K562 (cell line): ENCODE results near the gene HDAC9. TPM values are rescaled to one million over a fixed set of nuclear protein-coding genes. Genes with fewer than 3 reads are reported as not detected.

Experiments used
- ATAC-seq: fragments of 200-7000 bp; cut with Tn5 transposase; 3 replicates; pipeline ENCODE4 v1.9.1; 2020; ENCODE audit warnings: moderate library complexity
- BruUV-seq: library from RNA; stranded (reverse); fragments of 400-500 nt; replicated peaks from 2 replicates; lab custom pipeline; 2021; lab: Mats Ljungman, UMichigan
- CTCF ChIA-PET: fragments of 300-600 bp; formaldehyde crosslinking; extraction: SDS; loops from one replicate; lab custom pipeline; 2021; ENCODE audit warnings: low intra/inter-chr PET ratio; lab: Yijun Ruan, JAX
- POLR2A ChIA-PET: fragments of 300-600, 350-650 bp; sonication (Branson Sonifier 250); formaldehyde crosslinking; extraction: SDS; loops from one replicate; lab custom pipeline; 2021; ENCODE audit warnings: antibody characterized with exemption, inconsistent platforms; lab: Yijun Ruan, JAX
- DNase-seq, 4 experiments: peaks; one replicate each; pipeline versions ENCODE4 v3.0.0 to v3.0.0-alpha.2; 2011 to 2018; ENCODE audit warnings: low spot score in 3 of 4, mixed read lengths in 3 of 4; ENCODE audit errors: extremely low read depth in 1 of 4
- FAIRE-seq: peaks from 2 replicates; lab custom pipeline; 2011; peaks lifted over from hg19 to GRCh38; lab: Jason Lieb, UNC
- H2AFZ ChIP-seq: 2 replicates; pipeline ENCODE4 v1.6.0; 2011; ENCODE audit warnings: low read depth, low read length, control low read depth, inconsistent platforms
- H3K27ac ChIP-seq: fragments of 200-600 bp; 3 replicates; pipeline ENCODE4 v1.8.0; 2011; ENCODE audit warnings: low read depth, mild to moderate bottlenecking, control low read depth, inconsistent platforms, low read length, moderate library complexity, mixed read lengths; ENCODE audit errors: extremely low read depth
- H3K27me3 ChIP-seq, 2 experiments: fragments of 300-600 bp in 1 of 2; 2 replicates in 1 of 2; 3 replicates in 1 of 2; pipeline versions ENCODE4 v1.6.0 to v1.8.0; 2011; ENCODE audit warnings: inconsistent platforms in 2 of 2, low read length in 2 of 2, mild to moderate bottlenecking in 1 of 2, mixed read lengths in 1 of 2, moderate library complexity in 1 of 2; ENCODE audit not compliant: control insufficient read depth in 2 of 2, insufficient read depth in 2 of 2
- H3K36me3 ChIP-seq: fragments of 300-600 bp; 3 replicates; pipeline ENCODE4 v1.8.0; 2011; ENCODE audit warnings: mild to moderate bottlenecking, low read length, inconsistent platforms; ENCODE audit not compliant: control insufficient read depth, insufficient read depth
- H3K4me1 ChIP-seq, 2 experiments: fragments of 200-600 bp in 1 of 2; replicated peaks in 1 of 2; 2 replicates in 1 of 2; 3 replicates in 1 of 2; pipeline versions ENCODE4 v1.5.1 to v1.8.0; 2011; ENCODE audit warnings: inconsistent platforms in 2 of 2, low read length in 2 of 2, mild to moderate bottlenecking in 1 of 2, mixed read lengths in 1 of 2, moderate library complexity in 1 of 2; ENCODE audit not compliant: control insufficient read depth in 2 of 2, insufficient read depth in 2 of 2
- H3K4me2 ChIP-seq: 2 replicates; pipeline ENCODE4 v1.6.1; 2011; ENCODE audit warnings: low read length, control low read depth, inconsistent platforms, mixed read lengths; ENCODE audit not compliant: insufficient read depth
- H3K4me3 ChIP-seq: fragments of 200-600 bp; sonication (generic), shearing (Covaris generic); 2 replicates; pipeline ENCODE4 v1.5.1; 2016; ENCODE audit warnings: control low read depth, inconsistent platforms
- H3K79me2 ChIP-seq: fragments of 200-600 bp; 3 replicates; pipeline ENCODE4 v1.8.0; 2011; ENCODE audit warnings: low read length, inconsistent platforms; ENCODE audit not compliant: control insufficient read depth, insufficient read depth
- H3K9ac ChIP-seq, 2 experiments: 2 replicates each; pipeline versions ENCODE4 v1.6.0 to v1.6.1; 2011; ENCODE audit warnings: low read depth in 2 of 2, low read length in 2 of 2, control low read depth in 1 of 2, inconsistent platforms in 1 of 2, mild to moderate bottlenecking in 1 of 2, mixed read lengths in 1 of 2; ENCODE audit not compliant: insufficient read depth in 1 of 2
- H3K9me1 ChIP-seq: one replicate; pipeline ENCODE4 v1.6.0; 2011; ENCODE audit warnings: inconsistent platforms, mild to moderate bottlenecking, low read length, moderate library complexity; ENCODE audit not compliant: control insufficient read depth, insufficient read depth
- H3K9me3 ChIP-seq: replicated peaks from 2 replicates; pipeline ENCODE4 v1.5.1; 2011; ENCODE audit warnings: low read depth, low read length, inconsistent platforms; ENCODE audit not compliant: control insufficient read depth, insufficient read depth
- H4K20me1 ChIP-seq: replicated peaks from 2 replicates; pipeline ENCODE4 v1.6.1; 2011; ENCODE audit warnings: low read length, inconsistent platforms, mixed read lengths; ENCODE audit not compliant: control insufficient read depth, insufficient read depth
- ASH1L ChIP-seq: fragments of 450-650 bp; IDR thresholded peaks from 2 replicates; pipeline ENCODE4 v1.6.1; 2018; ENCODE audit warnings: borderline replicate concordance, mild to moderate bottlenecking, low read depth; ENCODE audit not compliant: partially characterized antibody
- ELF2 ChIP-seq: fragments of 250-450 bp; sonication (Bioruptor Pico); IDR thresholded peaks from 2 replicates; pipeline ENCODE4 v1.5.0; 2021; ENCODE audit warnings: mild to moderate bottlenecking
- ESRRA ChIP-seq: fragments of 450-650 bp; IDR thresholded peaks from 2 replicates; pipeline ENCODE4 v1.6.1; 2014; ENCODE audit warnings: low read depth, mild to moderate bottlenecking, moderate library complexity, borderline replicate concordance
- MYC ChIP-seq, 2 experiments: fragments of 250-450 bp in 1 of 2; sonication (Bioruptor Pico) in 1 of 2; IDR thresholded peaks; 2 replicates each; pipeline versions ENCODE4 v1.5.1 to v1.6.1; 2012 to 2021; ENCODE audit warnings: low read depth in 2 of 2, borderline replicate concordance in 1 of 2, improper control_type of control experiment in 1 of 2, low read length in 1 of 2, mild to moderate bottlenecking in 1 of 2, moderate library complexity in 1 of 2
- PHF21A ChIP-seq: fragments of 450-650 bp; IDR thresholded peaks from 2 replicates; pipeline ENCODE4 v1.6.1; 2017; ENCODE audit warnings: low read depth, borderline replicate concordance
- POLR2G ChIP-seq: fragments of 200-400 bp; formaldehyde crosslinking; IDR thresholded peaks from 2 replicates; pipeline ENCODE4 v1.6.1; 2017; ENCODE audit warnings: low read depth, mild to moderate bottlenecking, antibody characterized with exemption, low read length, moderate library complexity
- PRMT5 ChIP-seq: sonication (generic); formaldehyde crosslinking; IDR thresholded peaks from 2 replicates; pipeline ENCODE4 v1.5.0; 2020; ENCODE audit warnings: missing genetic modification reagents
- RBM22 ChIP-seq: fragments of 200-400 bp; formaldehyde crosslinking; IDR thresholded peaks from 2 replicates; pipeline ENCODE4 v1.6.1; 2018; ENCODE audit warnings: low read length, low read depth; ENCODE audit not compliant: poor library complexity, severe bottlenecking
- SNRNP70 ChIP-seq: fragments of 200-400 bp; formaldehyde crosslinking; optimal IDR thresholded peaks from 2 replicates; pipeline ENCODE3; 2017; ENCODE audit warnings: low read depth, low read length
- SUPT5H ChIP-seq: fragments of 450-650 bp; IDR thresholded peaks from 2 replicates; pipeline ENCODE4 v1.6.1; 2016
- ZBTB1 ChIP-seq: sonication (generic); formaldehyde crosslinking; IDR thresholded peaks from 2 replicates; pipeline ENCODE4 v1.8.1; 2023; ENCODE audit warnings: missing genetic modification reagents, low read depth, mild to moderate bottlenecking, borderline replicate concordance
- ZNF184 ChIP-seq: sonication (generic); formaldehyde crosslinking; IDR thresholded peaks from 2 replicates; pipeline ENCODE4 v1.5.0; 2020; ENCODE audit warnings: missing genetic modification reagents
- ZNF76 ChIP-seq: fragments of 250-450 bp; sonication (Bioruptor Pico); IDR thresholded peaks from 2 replicates; pipeline ENCODE4 v1.4.0; 2020; ENCODE audit warnings: mild to moderate bottlenecking, moderate library complexity, borderline replicate concordance
- WGBS: fragments of 100-300 bp; shearing (Covaris generic); methylation state at CpG from one replicate; pipeline ENCODE4 v1.1.6; 2016; ENCODE audit warnings: low coverage, mixed read lengths; ENCODE audit not compliant: insufficient coverage; ENCODE audit errors: missing lambda C conversion rate; 5-methylcytosine and 5-hydroxymethylcytosine counted together
- in situ Hi-C: fragments of 300-500 bp; cut with MboI; formaldehyde crosslinking; loops from 4 replicates; pipeline ENCODE4 v1.15.0; 2018; ENCODE audit warnings: inconsistent platforms, mixed read lengths
- intact Hi-C: fragments of 100-400 bp; cut with micrococcal nuclease; formaldehyde crosslinking; loops from 2 replicates; pipeline ENCODE4 v1.14.2; 2022
- polyA plus RNA-seq, 8 experiments: library from polyadenylated mRNA; depleted of rRNA in 4 of 8; stranded (reverse) in 5 of 8; unstranded in 3 of 8; fragments of >200 nt; fragmentation: Nextera tagmentation in 2 of 8; fragmentation: Illumina TruSeq in 1 of 8; extraction: Ambion mirVana in 2 of 8; extraction: Trizol in 1 of 8; gene quantifications; 2 replicates each; pipeline versions ENCODE4 v1.2.1 to v1.2.3, GENCODE V29; 2011 to 2014; ENCODE audit warnings: inconsistent platforms in 1 of 8, missing spikeins in 1 of 8
- total RNA-seq, 7 experiments: library from RNA; depleted of rRNA in 6 of 7; stranded (reverse); fragments of >200 nt in 6 of 7; fragmentation: Illumina TruSeq in 2 of 7; extraction: Trizol in 2 of 7; gene quantifications; 2 replicates each; pipeline versions ENCODE4 v1.2.1 to v1.2.3, GENCODE V29; 2011 to 2021; ENCODE audit warnings: low replicate concordance in 1 of 7
- TF ChIP-seq, protein P1 (sequence below): fragments of 450-650 bp; conservative IDR thresholded peaks from 2 replicates; pipeline ENCODE4 v1.6.1; 2016; ENCODE audit warnings: missing genetic modification characterization, low read depth, mild to moderate bottlenecking, missing compliant biosample characterization, moderate library complexity
- TF ChIP-seq, protein P2 (sequence below): fragments of 450-650 bp; IDR thresholded peaks from 2 replicates; pipeline ENCODE4 v1.6.1; 2017; ENCODE audit warnings: mild to moderate bottlenecking, moderate library complexity
- TF ChIP-seq, protein P3 (sequence below): sonication (generic); formaldehyde crosslinking; IDR thresholded peaks from 2 replicates; pipeline ENCODE4 v1.8.0; 2022; ENCODE audit warnings: mild to moderate bottlenecking, missing genetic modification reagents

The HDAC9 gene
- total and polyA plus RNA-seq, 9 of the 15 experiments (the other 6 are each of a cell fraction or from before 2014, with no cell fraction given), result 0.08 to 0.91 (median 0.33) TPM

DNA sequence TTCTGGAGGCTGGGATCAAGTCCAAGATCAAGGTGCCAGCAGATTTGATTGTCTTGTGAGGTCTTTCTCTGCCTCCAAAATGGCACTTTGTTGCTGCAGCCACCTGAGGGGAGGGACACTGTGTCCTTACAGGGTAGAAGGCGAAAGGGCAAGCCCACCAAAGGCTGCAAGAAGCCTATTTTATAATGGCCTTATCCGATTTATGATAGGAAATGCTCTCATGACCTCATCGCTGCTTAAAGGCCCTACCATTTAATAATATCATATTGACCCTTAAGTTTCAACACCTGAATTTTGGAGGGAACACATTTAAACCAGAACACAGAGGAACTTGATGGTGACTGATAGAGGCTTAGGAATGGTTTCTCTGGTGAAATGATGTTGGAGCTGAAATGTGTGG lies 325.4 kb downstream of the HDAC9 start:
- no peak overlapping the region for H3K9ac ChIP-seq
- no peaks in the 10 kb centered on the region for H3K9me1 ChIP-seq
- no peaks in the 10 kb centered on the region for H3K36me3 ChIP-seq
- ChIA-PET POLR2A (no interaction called here), CTCF (no interaction called here)
- in situ Hi-C loops (no loop called here), intact Hi-C loops (no loop called here)
- 0 out of 2 replicates have a peak, but pooled peaks cover 1% of the 10 kb centered on the region for H3K9me3 ChIP-seq
- DNase-seq (no peak), ATAC-seq (no peak), FAIRE-seq (no peak)
- H3K4me3 ChIP-seq, result no peak overlapping the region
- WGBS, result 2% methylated on average over 3 of the region's 3 CpGs
- H3K4me2 ChIP-seq, result no peak overlapping the region
- H4K20me1 ChIP-seq, result no peaks in the 10 kb centered on the region
- no peaks in the 10 kb centered on the region for H3K27me3 ChIP-seq
- no peak overlapping the region for H3K27ac ChIP-seq
- no TSS peak for BruUV-seq
- no peaks in the 10 kb centered on the region for H3K79me2 ChIP-seq
- no peak overlapping the region for H2AFZ ChIP-seq
- no peaks in the 10 kb centered on the region for H3K4me1 ChIP-seq
- TF ChIP-seq, protein P1, sequence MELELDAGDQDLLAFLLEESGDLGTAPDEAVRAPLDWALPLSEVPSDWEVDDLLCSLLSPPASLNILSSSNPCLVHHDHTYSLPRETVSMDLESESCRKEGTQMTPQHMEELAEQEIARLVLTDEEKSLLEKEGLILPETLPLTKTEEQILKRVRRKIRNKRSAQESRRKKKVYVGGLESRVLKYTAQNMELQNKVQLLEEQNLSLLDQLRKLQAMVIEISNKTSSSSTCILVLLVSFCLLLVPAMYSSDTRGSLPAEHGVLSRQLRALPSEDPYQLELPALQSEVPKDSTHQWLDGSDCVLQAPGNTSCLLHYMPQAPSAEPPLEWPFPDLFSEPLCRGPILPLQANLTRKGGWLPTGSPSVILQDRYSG, result no peak
- TF ChIP-seq, protein P2, sequence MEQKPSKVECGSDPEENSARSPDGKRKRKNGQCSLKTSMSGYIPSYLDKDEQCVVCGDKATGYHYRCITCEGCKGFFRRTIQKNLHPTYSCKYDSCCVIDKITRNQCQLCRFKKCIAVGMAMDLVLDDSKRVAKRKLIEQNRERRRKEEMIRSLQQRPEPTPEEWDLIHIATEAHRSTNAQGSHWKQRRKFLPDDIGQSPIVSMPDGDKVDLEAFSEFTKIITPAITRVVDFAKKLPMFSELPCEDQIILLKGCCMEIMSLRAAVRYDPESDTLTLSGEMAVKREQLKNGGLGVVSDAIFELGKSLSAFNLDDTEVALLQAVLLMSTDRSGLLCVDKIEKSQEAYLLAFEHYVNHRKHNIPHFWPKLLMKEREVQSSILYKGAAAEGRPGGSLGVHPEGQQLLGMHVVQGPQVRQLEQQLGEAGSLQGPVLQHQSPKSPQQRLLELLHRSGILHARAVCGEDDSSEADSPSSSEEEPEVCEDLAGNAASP, result no peak
- no peak for TF ChIP-seq ESRRA
- TF ChIP-seq PHF21A, result no peak
- TF ChIP-seq MYC (IDR thresholded peaks at IDR 0.05; ENCODE audit: low read depth, low read length), result no peak
- TF ChIP-seq MYC (CRISPR knock-in tag; IDR thresholded peaks at IDR 0.05; ENCODE audit: borderline replicate concordance, low read depth), result no peak
- TF ChIP-seq POLR2G, result no peak
- no peak for TF ChIP-seq ASH1L
- TF ChIP-seq SNRNP70, result no peak
- no peak for TF ChIP-seq RBM22
- TF ChIP-seq ZNF184 (CRISPR knock-in tag), result no peak
- no peak for TF ChIP-seq ZNF76 (CRISPR knock-in tag)
- TF ChIP-seq PRMT5 (CRISPR knock-in tag), result no peak
- TF ChIP-seq, protein P3, sequence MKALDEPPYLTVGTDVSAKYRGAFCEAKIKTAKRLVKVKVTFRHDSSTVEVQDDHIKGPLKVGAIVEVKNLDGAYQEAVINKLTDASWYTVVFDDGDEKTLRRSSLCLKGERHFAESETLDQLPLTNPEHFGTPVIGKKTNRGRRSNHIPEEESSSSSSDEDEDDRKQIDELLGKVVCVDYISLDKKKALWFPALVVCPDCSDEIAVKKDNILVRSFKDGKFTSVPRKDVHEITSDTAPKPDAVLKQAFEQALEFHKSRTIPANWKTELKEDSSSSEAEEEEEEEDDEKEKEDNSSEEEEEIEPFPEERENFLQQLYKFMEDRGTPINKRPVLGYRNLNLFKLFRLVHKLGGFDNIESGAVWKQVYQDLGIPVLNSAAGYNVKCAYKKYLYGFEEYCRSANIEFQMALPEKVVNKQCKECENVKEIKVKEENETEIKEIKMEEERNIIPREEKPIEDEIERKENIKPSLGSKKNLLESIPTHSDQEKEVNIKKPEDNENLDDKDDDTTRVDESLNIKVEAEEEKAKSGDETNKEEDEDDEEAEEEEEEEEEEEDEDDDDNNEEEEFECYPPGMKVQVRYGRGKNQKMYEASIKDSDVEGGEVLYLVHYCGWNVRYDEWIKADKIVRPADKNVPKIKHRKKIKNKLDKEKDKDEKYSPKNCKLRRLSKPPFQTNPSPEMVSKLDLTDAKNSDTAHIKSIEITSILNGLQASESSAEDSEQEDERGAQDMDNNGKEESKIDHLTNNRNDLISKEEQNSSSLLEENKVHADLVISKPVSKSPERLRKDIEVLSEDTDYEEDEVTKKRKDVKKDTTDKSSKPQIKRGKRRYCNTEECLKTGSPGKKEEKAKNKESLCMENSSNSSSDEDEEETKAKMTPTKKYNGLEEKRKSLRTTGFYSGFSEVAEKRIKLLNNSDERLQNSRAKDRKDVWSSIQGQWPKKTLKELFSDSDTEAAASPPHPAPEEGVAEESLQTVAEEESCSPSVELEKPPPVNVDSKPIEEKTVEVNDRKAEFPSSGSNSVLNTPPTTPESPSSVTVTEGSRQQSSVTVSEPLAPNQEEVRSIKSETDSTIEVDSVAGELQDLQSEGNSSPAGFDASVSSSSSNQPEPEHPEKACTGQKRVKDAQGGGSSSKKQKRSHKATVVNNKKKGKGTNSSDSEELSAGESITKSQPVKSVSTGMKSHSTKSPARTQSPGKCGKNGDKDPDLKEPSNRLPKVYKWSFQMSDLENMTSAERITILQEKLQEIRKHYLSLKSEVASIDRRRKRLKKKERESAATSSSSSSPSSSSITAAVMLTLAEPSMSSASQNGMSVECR (CRISPR knock-in tag), result no peak
- TF ChIP-seq ZBTB1 (CRISPR knock-in tag), result no peak
- no peak for TF ChIP-seq SUPT5H
- TF ChIP-seq ELF2, result no peak
